ENCODE measurements around the gene SH3RF3. TPM values are rescaled to one million over a fixed set of nuclear protein-coding genes. Genes with fewer than 3 reads are reported as not detected.

SH3RF3 gene
- polyA plus RNA-seq, 12 donors: 3.3 to 7.5 (median 4.7) TPM; not detected in 1

- DNase-seq: no peak
These were observed 176.6 kb downstream of the SH3RF3 start for GRCh38 chr2:109305490-109306167.

GRCh38 chr2:109306190-109306589 is 177.2 kb downstream of the SH3RF3 start:
- DNase-seq: no peak

GRCh38 chr2:109311771-109312170 is 182.8 kb downstream of the SH3RF3 start:
- DNase-seq: no peak

- DNase-seq: no peak
These were observed 183.9 kb downstream of the SH3RF3 start for GRCh38 chr2:109312902-109313301.

- DNase-seq: no peak
These were observed 184.3 kb downstream of the SH3RF3 start for GRCh38 chr2:109313343-109313742.

GRCh38 chr2:109316091-109316490 is 187.1 kb downstream of the SH3RF3 start:
- no peak for DNase-seq

- peak; percentile 52 for DNase-seq
These were observed 188.6 kb downstream of the SH3RF3 start for GRCh38 chr2:109317471-109318095.

- peak; percentile 95 for DNase-seq
These were observed 189.3 kb downstream of the SH3RF3 start for GRCh38 chr2:109318150-109318948.

GRCh38 chr2:109318949-109319342 is 189.9 kb downstream of the SH3RF3 start:
- no peak for DNase-seq

- DNase-seq: no peak
These were observed 191.4 kb downstream of the SH3RF3 start for GRCh38 chr2:109320195-109320922.

- DNase-seq: no peak
These were observed 192.6 kb downstream of the SH3RF3 start for GRCh38 chr2:109321570-109321969.

GRCh38 chr2:109322111-109322510 is 193.1 kb downstream of the SH3RF3 start:
- peak; percentile 55 for DNase-seq

GRCh38 chr2:109322641-109323040 is 193.6 kb downstream of the SH3RF3 start:
- no peak for DNase-seq

- peak; percentile 69 for DNase-seq
These were observed 195.9 kb downstream of the SH3RF3 start for GRCh38 chr2:109324861-109325260.

- DNase-seq: no peak
These were observed 196.6 kb downstream of the SH3RF3 start for GRCh38 chr2:109325570-109325969.

- DNase-seq: no peak
These were observed 197.3 kb downstream of the SH3RF3 start for GRCh38 chr2:109326306-109326705.

GRCh38 chr2:109330056-109330455 is 201.1 kb downstream of the SH3RF3 start:
- no peak for DNase-seq

- DNase-seq: peak; percentile 50
These were observed 202.1 kb downstream of the SH3RF3 start for GRCh38 chr2:109331081-109331480.

- DNase-seq: peak; percentile 41
These were observed 203.2 kb downstream of the SH3RF3 start for GRCh38 chr2:109331896-109332848.

GRCh38 chr2:109332880-109333279 is 203.9 kb downstream of the SH3RF3 start:
- DNase-seq: no peak

Data from muscle of arm (tissue), 12 donors.